Cortex of kidney (tissue), 1 donor: ENCODE results near the gene RPN1.

Experiments used
- DNase-seq: peaks from one replicate; lab custom pipeline; 2025; lab: John Stamatoyannopoulos, UW

RPN1 gene

GRCh38 chr3:128578346-128578745 is 72.3 kb downstream of the RPN1 start:
- DNase-seq: no peak

- no peak for DNase-seq
These were observed 72.9 kb downstream of the RPN1 start for GRCh38 chr3:128577711-128578110.

- no peak for DNase-seq
These were observed 74.3 kb downstream of the RPN1 start for GRCh38 chr3:128576290-128576689.

DNA sequence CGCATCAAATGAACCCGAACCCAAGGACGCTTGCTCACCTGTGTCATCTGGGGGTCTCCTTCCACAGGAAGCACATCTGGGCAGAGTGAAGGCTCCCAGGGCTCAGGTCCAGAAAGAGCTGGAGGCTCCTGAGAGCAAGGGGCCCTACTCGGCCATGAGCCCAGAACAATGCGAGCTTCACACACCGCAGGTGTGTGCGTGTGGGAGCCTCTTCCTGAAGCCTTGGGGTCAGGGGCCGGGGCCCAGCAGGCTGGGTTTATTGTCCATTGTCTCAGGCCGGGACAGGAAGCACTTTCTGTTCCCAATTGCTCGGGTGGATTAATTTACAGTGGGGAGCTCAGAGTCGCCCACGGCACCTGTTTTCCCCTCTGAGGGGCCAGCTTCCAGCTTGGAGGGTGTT is 74.8 kb downstream of the RPN1 start:
- no peak for DNase-seq

- no peak for DNase-seq
These were observed 76.9 kb downstream of the RPN1 start for GRCh38 chr3:128573707-128574162.

DNA sequence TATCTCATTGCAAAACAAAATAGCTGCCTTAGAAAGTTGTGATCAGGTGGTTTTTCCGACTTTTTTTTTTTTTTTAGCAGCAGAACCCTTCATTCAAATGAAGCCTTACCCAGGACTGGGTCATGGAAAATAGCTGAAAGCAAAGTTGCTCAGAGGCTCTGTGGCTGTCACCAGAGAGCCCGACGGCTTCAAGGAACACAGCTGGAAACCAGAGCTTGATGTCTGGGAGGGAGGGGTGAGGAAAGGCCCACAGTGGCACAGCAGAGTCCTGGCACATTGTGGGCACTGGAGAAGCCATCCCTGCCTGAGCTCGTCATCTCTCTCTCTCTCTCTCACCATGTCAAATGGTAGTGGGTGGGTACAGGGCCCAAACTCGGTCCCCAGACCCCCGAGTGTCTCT is 77.5 kb downstream of the RPN1 start:
- DNase-seq: no peak

DNA sequence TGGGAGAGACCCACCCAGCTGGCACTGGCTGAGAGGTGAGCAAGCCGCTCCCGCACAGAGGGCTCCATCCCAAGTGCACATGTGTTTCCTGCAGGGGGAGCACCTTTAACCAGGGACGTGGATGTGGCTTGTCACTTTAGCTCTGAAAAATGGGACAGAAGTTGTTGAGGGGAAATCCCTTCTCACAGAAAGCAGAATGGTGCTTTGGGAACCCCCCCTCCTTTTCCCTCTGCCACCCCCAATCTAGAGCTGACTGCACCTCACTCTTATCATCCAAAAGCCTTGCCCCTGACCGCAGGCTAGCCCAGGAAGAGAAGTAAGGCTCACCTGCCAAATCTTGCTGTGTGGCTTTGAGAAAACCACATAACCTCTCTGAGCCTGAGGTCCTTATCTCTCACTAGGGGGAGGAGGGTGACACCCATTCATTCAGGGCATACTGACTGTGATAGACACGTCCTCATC is 77.9 kb downstream of the RPN1 start:
- DNase-seq: no peak

DNA sequence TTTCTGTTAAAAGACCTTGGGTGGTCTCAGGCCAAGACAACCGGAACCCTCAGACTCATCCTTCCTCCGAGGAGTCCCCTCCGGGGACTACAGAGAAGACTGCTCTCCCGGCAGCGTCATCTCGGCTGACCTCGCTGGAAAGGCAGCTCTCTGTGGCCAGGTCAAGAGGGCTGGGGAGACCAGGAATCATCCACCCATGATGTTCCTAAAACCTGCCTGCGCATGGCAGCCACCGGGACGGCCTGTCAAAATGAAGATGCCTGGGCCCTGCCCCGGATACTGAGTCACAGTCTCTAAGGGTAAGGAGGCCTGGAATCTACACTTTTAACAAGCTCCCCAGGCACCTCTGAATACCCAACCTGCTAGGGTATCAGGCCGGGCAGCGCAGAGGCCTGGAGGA is 78.6 kb downstream of the RPN1 start:
- DNase-seq: no peak
